NCI-H1417 treated with DMSO at 0.1 percent for 48 hours (cell line): ENCODE measurements around the gene PCNX1.
"Not testable (repeated sequence)": the region's sequence is repeated elsewhere in the genome, so short reads cannot be mapped to it uniquely, and the experiment has no call there.

ENCODE experiments used
- DNase-seq: peaks from one replicate; lab custom pipeline; 2025; lab: John Stamatoyannopoulos, UW

Gene PCNX1

GRCh38 chr14:70916799-70917198 lies 9.5 kb downstream of the PCNX1 start:
- no peak for DNase-seq

GRCh38 chr14:70917633-70918032 lies 10.4 kb downstream of the PCNX1 start:
- no peak for DNase-seq

GRCh38 chr14:70919774-70920173 lies 12.5 kb downstream of the PCNX1 start:
- no peak for DNase-seq

GRCh38 chr14:70920608-70921007 lies 13.3 kb downstream of the PCNX1 start:
- no peak for DNase-seq

GRCh38 chr14:70921669-70922068 lies 14.4 kb downstream of the PCNX1 start:
- no peak for DNase-seq

- no peak for DNase-seq
Measured at GRCh38 chr14:70924521-70924920, 17.3 kb downstream of the PCNX1 start.

- DNase-seq, result no peak
Measured at GRCh38 chr14:70926235-70926830, 19.1 kb downstream of the PCNX1 start.

GRCh38 chr14:70931008-70931407 lies 23.7 kb downstream of the PCNX1 start:
- DNase-seq, result no peak

- DNase-seq, result no peak
Measured at GRCh38 chr14:70934084-70934483, 26.8 kb downstream of the PCNX1 start.

DNA sequence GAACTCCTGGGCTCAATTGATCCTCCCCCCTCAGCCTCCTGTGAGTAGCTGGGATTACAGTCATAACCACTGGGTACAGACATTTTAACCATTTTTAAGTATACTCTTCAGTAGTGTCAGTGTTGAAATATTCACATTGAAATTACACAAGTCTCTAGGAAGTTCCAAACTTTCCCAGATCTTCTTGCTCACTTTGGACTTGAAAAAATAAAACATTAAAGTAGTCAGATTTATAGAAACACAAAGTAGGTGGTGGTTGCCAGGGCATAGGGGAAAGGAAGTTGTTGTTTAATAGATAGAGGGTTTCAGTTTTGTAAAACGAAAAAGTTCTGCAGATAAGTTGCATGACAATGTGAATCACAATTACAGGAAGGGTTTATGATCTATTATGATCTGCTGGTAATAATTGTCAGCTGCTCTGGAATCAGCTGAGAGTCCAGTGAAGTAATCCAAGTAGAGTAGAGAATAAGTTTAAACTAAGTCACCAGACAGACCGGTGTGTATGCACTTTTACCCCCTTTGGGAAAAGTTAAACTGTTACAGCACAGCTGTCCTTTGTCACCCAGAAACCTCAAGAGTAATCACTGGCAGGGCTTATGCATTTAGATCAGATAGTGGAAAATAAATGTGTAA lies 27.4 kb downstream of the PCNX1 start:
- no peak for DNase-seq

DNA sequence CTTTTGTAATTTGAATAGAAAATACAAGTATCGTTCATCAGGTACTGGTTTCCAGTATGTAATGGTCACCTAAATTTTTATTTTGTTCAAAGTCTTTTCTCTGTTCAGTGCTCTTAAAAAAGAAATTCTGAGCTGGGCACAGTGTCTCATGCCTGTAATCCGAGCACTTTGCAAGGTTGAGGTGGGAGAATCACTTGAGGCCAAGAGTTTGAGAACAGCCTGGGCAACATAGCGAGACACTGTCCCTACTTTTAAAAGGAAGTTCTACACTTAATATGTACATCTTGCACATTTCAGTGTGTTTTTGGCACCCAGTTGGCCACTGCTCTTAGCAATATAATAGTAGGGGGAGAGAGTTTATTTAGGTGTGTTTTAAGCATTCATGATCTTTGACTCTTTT lies 27.9 kb downstream of the PCNX1 start:
- DNase-seq, result no peak

DNA sequence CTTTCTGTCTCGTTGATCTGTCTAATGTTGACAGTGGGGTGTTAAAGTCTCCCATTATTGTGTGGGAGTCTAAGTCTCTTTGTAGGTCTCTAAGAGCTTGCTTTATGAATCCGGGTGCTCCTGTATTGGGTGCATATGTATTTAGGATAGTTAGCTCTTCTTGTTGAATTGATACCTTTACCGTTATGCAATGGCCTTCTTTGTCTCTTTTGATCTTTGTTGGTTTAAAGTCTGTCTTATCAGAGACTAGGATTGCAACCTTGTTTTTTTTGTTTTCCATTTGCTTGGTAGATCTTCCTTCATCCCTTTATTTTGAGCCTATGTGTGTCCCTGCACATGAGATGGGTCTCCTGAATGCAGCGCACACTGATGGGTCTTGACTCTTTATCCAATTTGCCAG lies 32.4 kb downstream of the PCNX1 start:
- DNase-seq, result not testable (repeated sequence)

- DNase-seq, result not testable (repeated sequence)
Measured at GRCh38 chr14:70941637-70942341, 34.5 kb downstream of the PCNX1 start.

- DNase-seq, result no peak
Measured at GRCh38 chr14:70942342-70942706, 35.1 kb downstream of the PCNX1 start.

DNA sequence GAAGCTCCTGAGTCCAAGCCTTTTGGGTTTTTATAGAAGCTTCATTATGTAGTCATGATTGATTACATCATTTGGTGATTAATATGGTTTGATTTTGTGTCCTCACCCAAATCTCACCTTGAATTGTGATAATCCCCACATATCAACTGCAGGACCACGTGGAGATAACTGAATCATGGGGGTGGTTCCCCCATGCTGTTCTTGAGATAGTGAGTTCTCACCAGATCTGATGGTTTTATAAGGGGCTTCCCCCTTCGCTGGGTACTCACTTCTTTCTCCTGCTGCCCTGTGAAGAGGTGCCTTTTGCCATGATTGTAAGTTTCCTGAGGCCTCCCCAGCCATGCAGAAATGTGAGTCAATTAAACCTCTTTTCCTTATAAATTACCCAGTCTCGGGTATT lies 35.5 kb downstream of the PCNX1 start:
- DNase-seq, result not testable (repeated sequence)

DNA sequence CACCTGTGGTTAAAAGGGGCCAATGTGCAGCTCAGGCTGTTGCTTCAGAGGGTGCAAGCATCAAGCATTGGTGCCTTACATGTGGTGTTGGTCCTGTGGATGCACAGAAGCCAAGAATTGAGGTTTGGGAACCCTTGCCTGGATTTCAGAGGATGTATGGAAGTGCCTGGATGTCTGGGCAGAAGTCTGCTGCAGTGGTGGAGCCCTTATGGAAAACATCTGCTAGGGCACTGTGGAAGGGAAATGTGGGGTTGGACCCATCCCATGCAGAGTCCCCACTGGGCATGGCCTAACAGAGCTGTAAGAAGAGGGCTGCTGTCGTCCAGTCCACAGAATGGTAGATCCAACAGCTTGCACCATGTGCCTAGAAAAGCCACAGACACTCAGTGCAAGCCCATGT lies 36.6 kb downstream of the PCNX1 start:
- no peak for DNase-seq

DNA sequence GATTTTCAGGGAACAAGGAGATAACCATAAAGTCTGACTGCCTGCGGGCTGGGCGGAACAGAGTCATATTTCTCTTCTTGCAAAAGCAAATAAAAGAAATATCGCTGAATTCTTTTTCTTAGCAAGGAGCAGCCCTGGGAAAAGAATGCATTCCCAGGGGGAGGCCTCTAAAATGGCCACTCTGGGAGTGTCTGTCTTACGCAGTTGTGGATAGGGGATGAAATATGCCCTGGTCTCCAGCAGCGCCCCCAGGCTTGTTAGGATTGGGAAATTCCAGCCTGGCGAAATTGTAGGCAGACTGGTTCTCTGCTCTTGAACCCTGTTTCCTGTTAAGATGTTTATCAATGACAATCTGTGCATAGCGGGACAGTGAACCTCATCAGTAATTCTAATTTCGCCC lies 40.5 kb downstream of the PCNX1 start:
- no peak for DNase-seq

- no peak for DNase-seq
Measured at GRCh38 chr14:70952485-70952884, 45.2 kb downstream of the PCNX1 start.

- no peak for DNase-seq
Measured at GRCh38 chr14:70954068-70954467, 46.8 kb downstream of the PCNX1 start.

- DNase-seq, result no peak
Measured at GRCh38 chr14:70955543-70956480, 48.6 kb downstream of the PCNX1 start.

- DNase-seq, result no peak
Measured at GRCh38 chr14:70956511-70956910, 49.3 kb downstream of the PCNX1 start.

DNA sequence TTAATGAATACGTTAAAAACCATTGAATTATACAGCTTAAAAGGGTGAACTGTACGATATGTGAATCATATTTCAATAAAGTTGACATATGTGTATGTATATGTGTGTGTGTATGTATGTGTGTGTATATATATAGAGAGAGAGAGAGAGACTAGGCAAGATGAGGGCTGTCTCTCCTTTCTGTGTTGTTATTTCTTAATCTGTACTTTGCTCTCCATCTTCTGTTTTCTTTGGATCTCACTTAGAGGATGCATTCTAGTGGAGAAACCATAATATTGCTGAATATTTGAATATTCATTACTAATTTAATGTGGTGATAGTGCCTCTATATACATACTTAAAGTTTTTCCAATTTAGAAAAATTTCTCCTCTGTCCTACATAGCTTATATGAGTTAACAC lies 50.5 kb downstream of the PCNX1 start:
- no peak for DNase-seq
